Adrenal gland (tissue), 5 donors: ENCODE measurements around the gene VRK2.

Source experiments
- POLR2A ChIP-seq, 2 donors: fragments of 450-650 bp; IDR thresholded peaks; one replicate each; pipeline ENCODE4 v1.6.1; 2017; ENCODE audit warnings: antibody characterized with exemption in 2 of 2, mild to moderate bottlenecking in 2 of 2, moderate library complexity in 1 of 2
- TF ChIP-seq, protein P1 (sequence below), 6 experiments: fragments of 450-650 bp in 4 of 6; fragments of 200-600 bp in 2 of 6; sonication (generic) in 1 of 6; IDR thresholded peaks; 1 replicate in 5 of 6; 2 replicates in 1 of 6; pipeline versions ENCODE4 v1.5.1 to v1.8.0; 2016 to 2021; ENCODE audit warnings: antibody characterized with exemption in 6 of 6, mild to moderate bottlenecking in 2 of 6, moderate library complexity in 1 of 6
- donor health status: DM: no; HTN: no; CAD: no.

DNA sequence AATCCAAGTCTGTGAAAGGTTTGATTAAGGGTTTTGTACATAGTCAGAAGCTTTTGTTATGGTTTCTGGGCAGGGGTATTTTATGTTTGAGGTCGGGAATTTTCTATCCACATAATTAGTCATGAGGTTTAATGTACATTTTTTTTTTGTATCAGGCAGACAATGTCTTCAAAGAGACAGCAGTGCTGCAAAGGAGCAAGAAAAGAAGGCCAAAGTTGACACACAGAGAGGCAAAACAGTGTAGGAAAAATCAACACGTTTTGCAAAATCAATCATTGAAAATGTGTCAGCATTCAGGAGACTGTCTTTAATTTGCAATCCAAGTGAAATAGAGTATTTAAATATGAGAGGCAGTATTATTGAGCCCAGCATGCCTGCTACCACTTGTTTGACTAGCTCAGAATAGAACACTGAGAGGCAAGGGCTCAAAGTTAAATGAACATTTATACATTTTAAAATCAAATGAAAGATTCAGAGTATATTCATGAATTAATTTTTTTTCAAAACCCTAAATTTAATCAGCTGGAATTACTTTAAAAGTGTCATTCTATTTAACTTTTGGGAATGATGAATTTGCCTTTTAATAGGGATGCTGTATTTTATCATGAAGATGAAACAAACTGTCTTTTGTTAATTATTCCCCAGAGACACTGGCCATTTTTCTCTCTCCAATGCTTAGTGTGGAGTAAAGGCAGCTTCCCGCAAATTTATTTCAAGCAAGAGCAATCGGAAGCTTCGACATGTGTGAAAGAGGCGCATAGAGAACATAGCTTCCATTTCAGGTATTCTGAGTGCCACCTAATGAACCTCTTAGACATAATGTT, 11.3 kb downstream of the VRK2 start:
- TF ChIP-seq, protein P1, sequence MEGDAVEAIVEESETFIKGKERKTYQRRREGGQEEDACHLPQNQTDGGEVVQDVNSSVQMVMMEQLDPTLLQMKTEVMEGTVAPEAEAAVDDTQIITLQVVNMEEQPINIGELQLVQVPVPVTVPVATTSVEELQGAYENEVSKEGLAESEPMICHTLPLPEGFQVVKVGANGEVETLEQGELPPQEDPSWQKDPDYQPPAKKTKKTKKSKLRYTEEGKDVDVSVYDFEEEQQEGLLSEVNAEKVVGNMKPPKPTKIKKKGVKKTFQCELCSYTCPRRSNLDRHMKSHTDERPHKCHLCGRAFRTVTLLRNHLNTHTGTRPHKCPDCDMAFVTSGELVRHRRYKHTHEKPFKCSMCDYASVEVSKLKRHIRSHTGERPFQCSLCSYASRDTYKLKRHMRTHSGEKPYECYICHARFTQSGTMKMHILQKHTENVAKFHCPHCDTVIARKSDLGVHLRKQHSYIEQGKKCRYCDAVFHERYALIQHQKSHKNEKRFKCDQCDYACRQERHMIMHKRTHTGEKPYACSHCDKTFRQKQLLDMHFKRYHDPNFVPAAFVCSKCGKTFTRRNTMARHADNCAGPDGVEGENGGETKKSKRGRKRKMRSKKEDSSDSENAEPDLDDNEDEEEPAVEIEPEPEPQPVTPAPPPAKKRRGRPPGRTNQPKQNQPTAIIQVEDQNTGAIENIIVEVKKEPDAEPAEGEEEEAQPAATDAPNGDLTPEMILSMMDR (IDR thresholded peaks at IDR 0.05) = no peak
- no peak for TF ChIP-seq POLR2A (IDR thresholded peaks at IDR 0.05)
